OCI-LY7 (cell line): ENCODE results near the gene CTNNA3. TPM values are rescaled to one million over a fixed set of nuclear protein-coding genes. Genes with fewer than 3 reads are reported as not detected.

Experiments
- BruUV-seq: library from RNA; stranded (reverse); fragments of 400-500 nt; replicated peaks from 2 replicates; lab custom pipeline; 2021; lab: Mats Ljungman, UMichigan
- CTCF ChIA-PET: fragments of 300-600 bp; sonication (Branson Sonifier 250); formaldehyde crosslinking; loops from one replicate; lab custom pipeline; 2022; ENCODE audit warnings: antibody characterized with exemption; ENCODE audit not compliant: unreplicated experiment; lab: Charles Lee
- POLR2A ChIA-PET: fragments of 300-600 bp; sonication (Branson Sonifier 250); formaldehyde crosslinking; loops from one replicate; lab custom pipeline; 2022; ENCODE audit warnings: antibody characterized with exemption; lab: Charles Lee
- DNase-seq: peaks from one replicate; pipeline ENCODE4 v3.0.0-alpha.2; 2015; ENCODE audit warnings: low spot score
- H2AFZ ChIP-seq: fragments of 200-600 bp; sonication (generic), shearing (Covaris generic); 2 replicates; pipeline ENCODE4 v1.6.1; 2014; ENCODE audit warnings: mild to moderate bottlenecking, antibody characterized with exemption, low read length, moderate library complexity
- H3K27ac ChIP-seq: fragments of 200-600 bp; sonication (generic); 2 replicates; pipeline ENCODE4 v1.5.1; 2014; ENCODE audit warnings: mixed run types, low read depth, mild to moderate bottlenecking, moderate library complexity, low read length, inconsistent platforms; ENCODE audit not compliant: poor library complexity, severe bottlenecking
- H3K36me3 ChIP-seq: fragments of 200-600 bp; sonication (generic); 2 replicates; pipeline ENCODE4 v1.6.1; 2014; ENCODE audit warnings: mild to moderate bottlenecking, antibody characterized with exemption, low read length, moderate library complexity, mixed read lengths; ENCODE audit not compliant: insufficient read depth
- H3K4me1 ChIP-seq: fragments of 200-600 bp; sonication (generic); 2 replicates; pipeline ENCODE4 v1.5.1; 2014; ENCODE audit warnings: mild to moderate bottlenecking, low read length; ENCODE audit not compliant: insufficient read depth, poor library complexity, severe bottlenecking
- H3K4me2 ChIP-seq: fragments of 200-600 bp; sonication (generic); 2 replicates; pipeline ENCODE4 v1.6.1; 2014; ENCODE audit warnings: mild to moderate bottlenecking, low read length
- H3K4me3 ChIP-seq: fragments of 200-600 bp; sonication (generic); 2 replicates; pipeline ENCODE4 v1.5.1; 2014; ENCODE audit warnings: mild to moderate bottlenecking, low read depth, low read length; ENCODE audit not compliant: poor library complexity, severe bottlenecking
- H3K79me2 ChIP-seq: fragments of 200-600 bp; sonication (generic); 2 replicates; pipeline ENCODE4 v1.6.1; 2016; ENCODE audit warnings: low read depth, mild to moderate bottlenecking, low read length, moderate library complexity, mixed read lengths; ENCODE audit not compliant: insufficient read depth
- H3K9me2 ChIP-seq: fragments of 200-600 bp; sonication (generic); 2 replicates; pipeline ENCODE4 v1.6.1; 2016; ENCODE audit warnings: mild to moderate bottlenecking, low read length, mixed read lengths; ENCODE audit not compliant: insufficient read depth
- H3K9me3 ChIP-seq: fragments of 200-600 bp; sonication (generic); 2 replicates; pipeline ENCODE4 v1.6.1; 2014; ENCODE audit warnings: mild to moderate bottlenecking, mixed run types, low read length, mixed read lengths
- H4K20me1 ChIP-seq: fragments of 200-600 bp; sonication (generic); 2 replicates; pipeline ENCODE4 v1.6.1; 2014; ENCODE audit warnings: mild to moderate bottlenecking, antibody characterized with exemption, low read length, moderate library complexity, mixed read lengths; ENCODE audit not compliant: insufficient read depth
- EZH2phosphoT487 ChIP-seq: fragments of 200-600 bp; sonication (generic); IDR thresholded peaks from 2 replicates; pipeline ENCODE4 v1.6.1; 2018; ENCODE audit warnings: low read depth, borderline replicate concordance, mild to moderate bottlenecking, mixed run types, antibody characterized with exemption, low read length, moderate library complexity, mixed read lengths
- intact Hi-C: fragments of 100-400 bp; cut with micrococcal nuclease; formaldehyde crosslinking; loops from one replicate; pipeline ENCODE4 v1.10.0; 2022; ENCODE audit not compliant: unreplicated experiment
- total RNA-seq, 2 experiments: library from RNA; depleted of rRNA in 1 of 2; stranded (reverse); fragments of >200 nt in 1 of 2; shearing (Covaris generic) in 1 of 2; gene quantifications; 2 replicates each; pipeline ENCODE4 v1.2.3, GENCODE V29; 2014 to 2022
- TF ChIP-seq, protein P1 (sequence below): fragments of 200-600 bp; sonication (generic); conservative IDR thresholded peaks from 2 replicates; pipeline ENCODE4 v1.5.1; 2014; ENCODE audit warnings: mild to moderate bottlenecking, antibody characterized with exemption, low read length, moderate library complexity, mixed read lengths

CTNNA3 gene
- total RNA-seq, 2 experiments from 2014 or later = not detected

GRCh38 chr10:67464278-67464677 lies 231.7 kb downstream of the CTNNA3 start:
- Histone ChIP-seq H3K9me2 (no peaks in the 10 kb centered on the region), H3K79me2 (no peaks in the 10 kb centered on the region), H3K36me3 (no peaks in the 10 kb centered on the region), H3K4me3 (no peak overlapping the region), H3K9me3 (no peaks in the 10 kb centered on the region), H3K4me2 (no peak overlapping the region), H4K20me1 (no peaks in the 10 kb centered on the region), H3K4me1 (no peaks in the 10 kb centered on the region), H2AFZ (no peak overlapping the region), H3K27ac (no peak overlapping the region)
- CTCF ChIA-PET = no interaction called here
- DNase-seq = no peak
- intact Hi-C loops = no loop called here
- POLR2A ChIA-PET = no interaction called here
- no peak for TF ChIP-seq EZH2phosphoT487
- TF ChIP-seq, protein P1, sequence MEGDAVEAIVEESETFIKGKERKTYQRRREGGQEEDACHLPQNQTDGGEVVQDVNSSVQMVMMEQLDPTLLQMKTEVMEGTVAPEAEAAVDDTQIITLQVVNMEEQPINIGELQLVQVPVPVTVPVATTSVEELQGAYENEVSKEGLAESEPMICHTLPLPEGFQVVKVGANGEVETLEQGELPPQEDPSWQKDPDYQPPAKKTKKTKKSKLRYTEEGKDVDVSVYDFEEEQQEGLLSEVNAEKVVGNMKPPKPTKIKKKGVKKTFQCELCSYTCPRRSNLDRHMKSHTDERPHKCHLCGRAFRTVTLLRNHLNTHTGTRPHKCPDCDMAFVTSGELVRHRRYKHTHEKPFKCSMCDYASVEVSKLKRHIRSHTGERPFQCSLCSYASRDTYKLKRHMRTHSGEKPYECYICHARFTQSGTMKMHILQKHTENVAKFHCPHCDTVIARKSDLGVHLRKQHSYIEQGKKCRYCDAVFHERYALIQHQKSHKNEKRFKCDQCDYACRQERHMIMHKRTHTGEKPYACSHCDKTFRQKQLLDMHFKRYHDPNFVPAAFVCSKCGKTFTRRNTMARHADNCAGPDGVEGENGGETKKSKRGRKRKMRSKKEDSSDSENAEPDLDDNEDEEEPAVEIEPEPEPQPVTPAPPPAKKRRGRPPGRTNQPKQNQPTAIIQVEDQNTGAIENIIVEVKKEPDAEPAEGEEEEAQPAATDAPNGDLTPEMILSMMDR = no peak
- BruUV-seq = no TSS peak

DNA sequence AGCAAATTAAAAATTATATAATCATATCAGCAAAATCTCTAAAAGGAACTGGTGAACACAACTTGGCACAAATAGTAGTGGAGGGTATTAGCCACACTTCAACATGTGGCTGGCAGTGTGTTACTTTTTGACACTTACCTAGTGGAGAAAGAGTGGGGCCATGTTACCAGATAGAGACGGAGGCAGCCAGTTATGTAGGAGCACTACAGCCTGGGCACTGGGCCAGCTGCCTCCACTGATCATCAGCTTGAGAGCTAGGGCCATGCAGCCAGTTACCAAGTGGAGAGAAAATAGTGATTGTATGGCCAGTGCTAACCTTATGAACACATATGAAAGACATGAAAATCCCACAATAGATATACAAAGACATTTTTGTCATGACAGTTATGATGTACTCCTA lies 243.1 kb downstream of the CTNNA3 start:
- Histone ChIP-seq H4K20me1 (no peaks in the 10 kb centered on the region), H2AFZ (no peak overlapping the region), H3K4me1 (no peaks in the 10 kb centered on the region), H3K4me3 (no peak overlapping the region), H3K79me2 (no peaks in the 10 kb centered on the region), H3K36me3 (no peaks in the 10 kb centered on the region), H3K9me2 (no peaks in the 10 kb centered on the region), H3K4me2 (no peak overlapping the region), H3K9me3 (no peaks in the 10 kb centered on the region), H3K27ac (no peak overlapping the region)
- ChIA-PET CTCF (no interaction called here), POLR2A (no interaction called here)
- intact Hi-C loops = no loop called here
- TF ChIP-seq, protein P1 = no peak
- no peak for TF ChIP-seq EZH2phosphoT487
- no TSS peak for BruUV-seq
- DNase-seq = no peak

GRCh38 chr10:67438605-67439304 lies 257.2 kb downstream of the CTNNA3 start:
- Histone ChIP-seq H3K4me1 (no peaks in the 10 kb centered on the region), H4K20me1 (no peaks in the 10 kb centered on the region), H2AFZ (no peak overlapping the region), H3K4me3 (no peak overlapping the region), H3K9me3 (no peaks in the 10 kb centered on the region), H3K9me2 (no peaks in the 10 kb centered on the region), H3K79me2 (no peaks in the 10 kb centered on the region), H3K4me2 (no peak overlapping the region), H3K36me3 (no peaks in the 10 kb centered on the region), H3K27ac (no peak overlapping the region)
- intact Hi-C loops = no loop called here
- TF ChIP-seq EZH2phosphoT487 = no peak
- TF ChIP-seq, protein P1 = no peak
- no TSS peak for BruUV-seq
- ChIA-PET POLR2A (no interaction called here), CTCF (no interaction called here)
- DNase-seq = no peak
